Astrocyte (in vitro differentiated cells and primary cell): ENCODE measurements around the gene NPTX1.

Experiments
- EZH2 ChIP-seq: IDR thresholded peaks from 2 replicates; pipeline ENCODE4 v1.6.1; 2012; ENCODE audit warnings: mild to moderate bottlenecking, low read length, inconsistent platforms; ENCODE audit not compliant: insufficient read depth
- TF ChIP-seq, protein P1 (sequence below): IDR thresholded peaks from 2 replicates; pipeline ENCODE4 v1.5.1; 2011; ENCODE audit warnings: low read depth, mild to moderate bottlenecking, inconsistent platforms, low read length, moderate library complexity; ENCODE audit not compliant: insufficient read depth

DNA sequence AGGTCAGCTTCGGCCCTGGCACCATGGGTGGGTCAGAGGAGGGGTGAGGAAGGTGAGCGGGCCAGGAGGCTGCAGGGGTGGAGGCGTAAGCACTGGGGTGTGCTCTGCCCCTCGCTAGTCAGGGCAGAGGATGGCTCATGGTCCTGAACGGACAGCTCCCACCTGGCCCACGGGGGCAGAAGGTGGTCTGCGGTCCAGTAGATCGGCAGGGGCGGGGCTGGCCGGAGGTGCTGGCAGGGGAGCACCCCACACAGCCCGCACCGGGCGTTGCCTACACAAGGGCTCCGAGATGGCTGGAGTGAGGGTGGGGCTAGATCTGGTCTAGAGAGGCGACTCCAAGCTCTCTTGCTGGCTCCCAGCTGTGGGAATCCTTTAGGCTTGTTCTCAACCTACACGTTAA, 8.2 kb downstream of the NPTX1 start:
- no peak for TF ChIP-seq EZH2
- TF ChIP-seq, protein P1, sequence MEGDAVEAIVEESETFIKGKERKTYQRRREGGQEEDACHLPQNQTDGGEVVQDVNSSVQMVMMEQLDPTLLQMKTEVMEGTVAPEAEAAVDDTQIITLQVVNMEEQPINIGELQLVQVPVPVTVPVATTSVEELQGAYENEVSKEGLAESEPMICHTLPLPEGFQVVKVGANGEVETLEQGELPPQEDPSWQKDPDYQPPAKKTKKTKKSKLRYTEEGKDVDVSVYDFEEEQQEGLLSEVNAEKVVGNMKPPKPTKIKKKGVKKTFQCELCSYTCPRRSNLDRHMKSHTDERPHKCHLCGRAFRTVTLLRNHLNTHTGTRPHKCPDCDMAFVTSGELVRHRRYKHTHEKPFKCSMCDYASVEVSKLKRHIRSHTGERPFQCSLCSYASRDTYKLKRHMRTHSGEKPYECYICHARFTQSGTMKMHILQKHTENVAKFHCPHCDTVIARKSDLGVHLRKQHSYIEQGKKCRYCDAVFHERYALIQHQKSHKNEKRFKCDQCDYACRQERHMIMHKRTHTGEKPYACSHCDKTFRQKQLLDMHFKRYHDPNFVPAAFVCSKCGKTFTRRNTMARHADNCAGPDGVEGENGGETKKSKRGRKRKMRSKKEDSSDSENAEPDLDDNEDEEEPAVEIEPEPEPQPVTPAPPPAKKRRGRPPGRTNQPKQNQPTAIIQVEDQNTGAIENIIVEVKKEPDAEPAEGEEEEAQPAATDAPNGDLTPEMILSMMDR = no peak
